CD4-positive, alpha-beta memory T cell (primary cell): ENCODE data around the gene FIZ1. TPM values are rescaled to one million over a fixed set of nuclear protein-coding genes. Genes with fewer than 3 reads are reported as not detected.
"Not testable (repeated sequence)": the region's sequence is repeated elsewhere in the genome, so short reads cannot be mapped to it uniquely, and the experiment has no call there.

Source experiments
- CTCF ChIA-PET: fragments of 350-600 bp; sonication (Branson Sonifier 250); formaldehyde crosslinking; loops from one replicate; lab custom pipeline; 2021; ENCODE audit warnings: inconsistent platforms; ENCODE audit not compliant: partially characterized antibody; lab: Charles Lee
- POLR2A ChIA-PET: fragments of 350-600 bp; sonication (Branson Sonifier 250); formaldehyde crosslinking; loops from one replicate; lab custom pipeline; 2021; ENCODE audit not compliant: partially characterized antibody; lab: Charles Lee
- DNase-seq, 5 donors: peaks; one replicate each; pipeline versions ENCODE4 v3.0.0 to v3.0.0-alpha.2; 2020 to 2022; ENCODE audit warnings: mixed read lengths in 1 of 5
- H3K27ac ChIP-seq: one replicate; pipeline ENCODE4 v1.7.0; 2013; ENCODE audit warnings: low read depth, low read length
- H3K27me3 ChIP-seq: 2 replicates; pipeline ENCODE4 v1.7.0; 2013; ENCODE audit warnings: mild to moderate bottlenecking, low read length, moderate library complexity; ENCODE audit not compliant: insufficient read depth
- H3K36me3 ChIP-seq: 2 replicates; pipeline ENCODE4 v1.7.0; 2013; ENCODE audit warnings: mild to moderate bottlenecking, low read length, moderate library complexity; ENCODE audit not compliant: insufficient read depth
- H3K4me1 ChIP-seq: 2 replicates; pipeline ENCODE4 v1.7.0; 2013; ENCODE audit warnings: mild to moderate bottlenecking, low read length, moderate library complexity; ENCODE audit not compliant: insufficient read depth
- H3K4me3 ChIP-seq, 2 donors: one replicate each; pipeline ENCODE4 v1.7.0; 2013; ENCODE audit warnings: low read length in 2 of 2, mild to moderate bottlenecking in 1 of 2
- H3K9me3 ChIP-seq, 2 donors: one replicate each; pipeline ENCODE4 v1.7.0; 2013; ENCODE audit warnings: low read length in 2 of 2, control low read depth in 1 of 2; ENCODE audit not compliant: control insufficient read depth in 1 of 2
- H3K27ac Mint-ChIP-seq, 7 donors: one replicate each; pipeline ENCODE4 v1.8.0; 2020 to 2021; ENCODE audit warnings: mixed read lengths in 7 of 7, mild to moderate bottlenecking in 6 of 7, inconsistent platforms in 3 of 7, moderate library complexity in 3 of 7
- H3K27me3 Mint-ChIP-seq, 2 donors: one replicate each; pipeline ENCODE4 v1.8.0; 2020 to 2021; ENCODE audit warnings: mixed read lengths in 2 of 2
- H3K36me3 Mint-ChIP-seq, 2 donors: one replicate each; pipeline ENCODE4 v1.8.0; 2020 to 2021; ENCODE audit warnings: mixed read lengths in 2 of 2, inconsistent platforms in 1 of 2, mild to moderate bottlenecking in 1 of 2
- H3K4me1 Mint-ChIP-seq, 4 donors: one replicate each; pipeline ENCODE4 v1.8.0; 2020 to 2021; ENCODE audit warnings: mixed read lengths in 4 of 4, mild to moderate bottlenecking in 1 of 4
- H3K4me3 Mint-ChIP-seq, 8 donors: one replicate each; pipeline ENCODE4 v1.8.0; 2020 to 2021; ENCODE audit warnings: mixed read lengths in 8 of 8, mild to moderate bottlenecking in 7 of 8, moderate library complexity in 6 of 8, inconsistent platforms in 3 of 8
- H3K9me3 Mint-ChIP-seq, 8 donors: one replicate each; pipeline ENCODE4 v1.8.0; 2020 to 2021; ENCODE audit warnings: mixed read lengths in 8 of 8, mild to moderate bottlenecking in 5 of 8, inconsistent platforms in 3 of 8, moderate library complexity in 1 of 8
- intact Hi-C: fragments of 100-400 bp; cut with micrococcal nuclease; formaldehyde crosslinking; loops from one replicate; pipeline ENCODE4 v1.15.1; 2023
- polyA plus RNA-seq, 2 donors: library from polyadenylated mRNA; unstranded; fragments of 300-500 nt; fragmentation: Illumina TruSeq; gene quantifications; one replicate each; pipeline ENCODE4 v1.2.3, GENCODE V29; 2021
- total RNA-seq, 2 experiments: library from RNA; stranded (reverse); gene quantifications; one replicate each; pipeline ENCODE4 v1.2.3, GENCODE V29; 2021

Gene FIZ1
- total and polyA plus RNA-seq, 4 experiments from 2014 or later, result 0.99 to 26.4 (median 13.1) TPM

- intact Hi-C loops, result loop anchor here (1.0 kb wide), 3 partner anchors 12 to 37 kb away; partner anchors contain the start of genes FIZ1, ZNF784 and ZNF865
- Histone ChIP-seq H3K9me3 (no peaks in the 10 kb centered on the region), H3K4me1 (peaks cover 29% of the 10 kb centered on the region), H3K4me3 (peak overlapping the region in 1 of 2 donors; percentile 60), H3K27me3 (no peaks in the 10 kb centered on the region), H3K36me3 (no peaks in the 10 kb centered on the region), H3K27ac (no peak overlapping the region)
- DNase-seq, result peak; percentile 88 to 96 (median 91)
- Mint-ChIP-seq H3K9me3 (no peaks in the 10 kb centered on the region), H3K4me3 (peak overlapping the region; percentile 84 to 94 (median 87)), H3K27me3 (no peaks in the 10 kb centered on the region), H3K36me3 (peaks cover 3 to 4% of the 10 kb centered on the region in 2 donors), H3K4me1 (peaks cover 12 to 46% (median 28%) of the 10 kb centered on the region in 4 donors), H3K27ac (peak overlapping the region; percentile 85 to 93 (median 88))
- ChIA-PET CTCF (interaction anchor here (1.3 to 5.0 kb wide), 2 partner anchors 19 to 45 kb away, joined by 8 to 23 read pairs; partner anchors contain the start of gene ZNF865), POLR2A (interaction anchor here (0.7 to 5.0 kb wide), 4 partner anchors 10 to 49 kb away, joined by 3 to 49 read pairs (median 4); partner anchors contain the start of genes FIZ1 and ZNF524)
Measured at GRCh38 chr19:55586976-55587668, 12.2 kb downstream of the FIZ1 start.

GRCh38 chr19:55585658-55586339 lies 13.5 kb downstream of the FIZ1 start:
- Mint-ChIP-seq H3K27me3 (no peaks in the 10 kb centered on the region), H3K27ac (peak overlapping the region; percentile 7 to 93 (median 79)), H3K9me3 (no peaks in the 10 kb centered on the region), H3K4me3 (peak overlapping the region; percentile 66 to 94 (median 84)), H3K36me3 (no peaks in the 10 kb centered on the region), H3K4me1 (peaks cover 23 to 59% (median 39%) of the 10 kb centered on the region in 4 donors)
- no peaks in the 10 kb centered on the region for H3K36me3 ChIP-seq
- no peaks in the 10 kb centered on the region for H3K9me3 ChIP-seq
- H3K4me1 ChIP-seq, result peaks cover 41% of the 10 kb centered on the region
- peak overlapping the region; percentile 6 to 10 for H3K4me3 ChIP-seq
- no peak overlapping the region for H3K27ac ChIP-seq
- POLR2A ChIA-PET, result interaction anchor here (0.6 to 5.0 kb wide), 4 partner anchors 9 to 69 kb away, joined by 3 to 49 read pairs (median 3); partner anchors contain the start of genes FIZ1 and ZNF524
- no peaks in the 10 kb centered on the region for H3K27me3 ChIP-seq
- intact Hi-C loops, result no loop called here
- CTCF ChIA-PET, result interaction anchor here (1.6 to 5.0 kb wide), 3 partner anchors 20 to 46 kb away, joined by 3 to 23 read pairs (median 9); partner anchors contain the start of genes ZNF784 and ZNF865
- peak in 2 of 5 donors; percentile 23 to 53 for DNase-seq

DNA sequence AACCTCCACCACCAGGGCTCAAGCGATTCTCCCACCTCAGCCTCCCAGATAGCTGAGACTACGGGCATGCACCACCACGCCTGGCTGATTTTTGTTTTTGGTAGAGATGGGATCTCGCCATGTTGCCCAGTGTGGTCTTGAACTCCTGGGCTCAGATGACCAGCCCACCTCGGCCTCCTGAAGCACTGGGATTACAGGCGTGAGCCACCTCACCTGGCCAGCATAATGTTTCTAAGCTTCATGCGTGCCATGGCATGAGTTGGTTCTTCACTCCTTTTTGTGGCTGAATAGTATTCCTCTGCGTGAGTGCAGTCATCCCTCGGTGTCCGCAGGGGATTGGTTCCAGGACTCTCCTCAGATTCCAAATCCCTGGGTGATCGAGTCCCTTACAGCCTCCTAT lies 14.4 kb downstream of the FIZ1 start:
- Histone ChIP-seq H3K9me3 (no peaks in the 10 kb centered on the region), H3K27me3 (no peaks in the 10 kb centered on the region), H3K4me1 (peaks cover 46% of the 10 kb centered on the region), H3K4me3 (no peak overlapping the region), H3K36me3 (no peaks in the 10 kb centered on the region), H3K27ac (no peak overlapping the region)
- H3K4me3 Mint-ChIP-seq, result peak overlapping the region in 1 of 8 donors; percentile 89
- DNase-seq, result no peak
- H3K4me1 Mint-ChIP-seq, result peaks cover 26 to 61% (median 41%) of the 10 kb centered on the region in 4 donors
- H3K36me3 Mint-ChIP-seq, result peaks cover 2 to 3% of the 10 kb centered on the region in 2 donors
- ChIA-PET POLR2A (interaction anchor here (0.8 to 5.0 kb wide), 2 partner anchors 15 to 40 kb away, joined by 4 to 49 read pairs; partner anchors contain the start of genes FIZ1, ZNF524 and ZNF784), CTCF (interaction anchor here (1.6 to 5.0 kb wide), 3 partner anchors 21 to 47 kb away, joined by 3 to 23 read pairs (median 9); partner anchors contain the start of genes ZNF784 and ZNF865)
- H3K27me3 Mint-ChIP-seq, result peaks cover 0 to under 1% of the 10 kb centered on the region in 2 donors
- intact Hi-C loops, result no loop called here
- H3K27ac Mint-ChIP-seq, result peak overlapping the region in 2 of 7 donors; percentile 10 to 46
- peaks cover 0 to 1% (median 0%) of the 10 kb centered on the region in 8 donors for H3K9me3 Mint-ChIP-seq

DNA sequence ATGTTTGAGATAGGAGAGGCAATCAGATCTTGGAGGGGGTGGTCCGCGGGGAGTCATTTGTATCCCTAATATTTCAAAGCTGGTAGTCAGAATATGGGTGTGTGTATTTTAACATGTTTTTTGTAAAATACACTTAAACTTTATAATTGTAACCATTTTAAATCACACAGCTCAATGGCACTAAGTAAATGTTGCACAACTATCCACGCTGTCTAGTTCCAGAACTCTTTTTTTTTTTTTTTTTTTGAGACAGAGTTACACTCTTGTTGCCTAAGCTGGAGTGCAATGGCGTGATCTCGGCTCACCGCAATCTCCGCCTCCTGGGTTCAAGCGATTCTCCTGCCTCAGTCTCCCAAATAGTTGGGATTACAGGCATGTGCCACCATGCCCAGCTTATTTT lies 15.4 kb downstream of the FIZ1 start:
- ChIA-PET POLR2A (interaction anchor here (0.8 to 5.0 kb wide), 2 partner anchors 16 to 41 kb away, joined by 4 to 49 read pairs; partner anchors contain the start of genes FIZ1, ZNF524 and ZNF784), CTCF (interaction anchor here (1.6 to 5.0 kb wide), 3 partner anchors 22 to 48 kb away, joined by 3 to 23 read pairs (median 9); partner anchors contain the start of genes ZNF784 and ZNF865)
- H3K27me3 Mint-ChIP-seq, H3K9me3 ChIP-seq, H3K4me3 ChIP-seq, intact Hi-C loops, H3K27me3 ChIP-seq, H3K36me3 Mint-ChIP-seq, H3K36me3 ChIP-seq, H3K4me3 Mint-ChIP-seq, H3K27ac ChIP-seq, DNase-seq, H3K9me3 Mint-ChIP-seq: not testable (repeated sequence)
- Mint-ChIP-seq H3K27ac (peak overlapping the region in 2 of 7 donors; percentile 10 to 64), H3K4me1 (peaks cover 29 to 58% (median 44%) of the 10 kb centered on the region in 4 donors)
- peaks cover 48% of the 10 kb centered on the region for H3K4me1 ChIP-seq

GRCh38 chr19:55582284-55582683 lies 17.0 kb downstream of the FIZ1 start:
- H3K9me3 ChIP-seq, H3K27me3 ChIP-seq, intact Hi-C loops, H3K9me3 Mint-ChIP-seq, H3K36me3 ChIP-seq, H3K4me3 ChIP-seq, H3K27me3 Mint-ChIP-seq, DNase-seq, H3K27ac ChIP-seq: not testable (repeated sequence)
- ChIA-PET CTCF (interaction anchor here (1.1 to 2.0 kb wide), 3 partner anchors 49 to 79 kb away, joined by 3 to 7 read pairs (median 4); no protein-coding TSS in a partner anchor), POLR2A (interaction anchor here (2.5 to 2.6 kb wide), 2 partner anchors 17 to 24 kb away, joined by 13 to 30 read pairs; partner anchors contain the start of genes FIZ1, ZNF524 and ZNF865)
- peak overlapping the region in 5 of 7 donors; percentile 43 to 89 (median 57) for H3K27ac Mint-ChIP-seq
- H3K4me1 Mint-ChIP-seq, result peaks cover 27 to 54% (median 35%) of the 10 kb centered on the region in 4 donors
- peaks cover 37% of the 10 kb centered on the region for H3K4me1 ChIP-seq
- peaks cover 8 to 11% of the 10 kb centered on the region in 2 donors for H3K36me3 Mint-ChIP-seq
- H3K4me3 Mint-ChIP-seq, result peak overlapping the region in 4 of 8 donors; percentile 12 to 80 (median 44)

- Histone ChIP-seq H3K36me3 (no peaks in the 10 kb centered on the region), H3K4me1 (peaks cover 32% of the 10 kb centered on the region), H3K27ac (no peak overlapping the region), H3K9me3 (no peaks in the 10 kb centered on the region), H3K27me3 (no peaks in the 10 kb centered on the region), H3K4me3 (no peak overlapping the region)
- peak overlapping the region in 5 of 7 donors; percentile 43 to 91 (median 70) for H3K27ac Mint-ChIP-seq
- H3K4me3 Mint-ChIP-seq, result peak overlapping the region; percentile 6 to 83 (median 58)
- peaks cover 24 to 49% (median 31%) of the 10 kb centered on the region in 4 donors for H3K4me1 Mint-ChIP-seq
- H3K9me3 Mint-ChIP-seq, result peaks cover 0 to 4% (median 0%) of the 10 kb centered on the region in 8 donors
- ChIA-PET CTCF (interaction anchor here (0.8 to 2.0 kb wide), 6 partner anchors 24 to 78 kb away, joined by 3 to 7 read pairs (median 4); partner anchors contain the start of gene ZNF865), POLR2A (interaction anchor here (1.1 to 2.6 kb wide), 6 partner anchors 14 to 61 kb away, joined by 4 to 30 read pairs (median 10); partner anchors contain the start of genes FIZ1, ZNF524, ZNF581 and ZNF865)
- no peak for DNase-seq
- intact Hi-C loops, result loop anchor here (2.0 kb wide), 2 partner anchors 17 to 65 kb away; partner anchors contain the start of gene FIZ1
- peaks cover 11 to 15% of the 10 kb centered on the region in 2 donors for H3K36me3 Mint-ChIP-seq
- peaks cover 0 to 1% of the 10 kb centered on the region in 2 donors for H3K27me3 Mint-ChIP-seq
Measured at GRCh38 chr19:55581823-55582223, 17.5 kb downstream of the FIZ1 start.
